Fibroblast of lung (primary cell): ENCODE measurements around the gene TEX13A.

ENCODE experiments used
- CTCF ChIP-seq, 2 donors: IDR thresholded peaks in 1 of 2; conservative IDR thresholded peaks in 1 of 2; 1 replicate in 1 of 2; 2 replicates in 1 of 2; pipeline ENCODE4 v1.5.1; 2011 to 2012; ENCODE audit warnings: low read length in 2 of 2, control low read depth in 1 of 2, inconsistent platforms in 1 of 2, low read depth in 1 of 2, mild to moderate bottlenecking in 1 of 2
- EZH2 ChIP-seq: IDR thresholded peaks from 2 replicates; pipeline ENCODE4 v1.5.1; 2012; ENCODE audit warnings: low read length, control low read depth, mild to moderate bottlenecking; ENCODE audit errors: missing control alignments

- no peak for TF ChIP-seq EZH2
- TF ChIP-seq CTCF (conservative IDR thresholded peaks at IDR 0.05 in 1 of 2, IDR thresholded peaks at IDR 0.05 in 1 of 2; ENCODE audit: low read depth in 1 of 2, low read length in 2 of 2): no peak
Observed at GRCh38 chrX:105263801-105264200, 43.3 kb upstream of the TEX13A start.
